ELF-1 (cell line): ENCODE data around the gene AKAP8L.
"Not testable (repeated sequence)": the region's sequence is repeated elsewhere in the genome, so short reads cannot be mapped to it uniquely, and the experiment has no call there.

Experiments used
- DNase-seq: peaks from one replicate; pipeline ENCODE4 v3.0.0-alpha.2; 2016; ENCODE audit warnings: low read depth, low spot score

The AKAP8L gene

DNA sequence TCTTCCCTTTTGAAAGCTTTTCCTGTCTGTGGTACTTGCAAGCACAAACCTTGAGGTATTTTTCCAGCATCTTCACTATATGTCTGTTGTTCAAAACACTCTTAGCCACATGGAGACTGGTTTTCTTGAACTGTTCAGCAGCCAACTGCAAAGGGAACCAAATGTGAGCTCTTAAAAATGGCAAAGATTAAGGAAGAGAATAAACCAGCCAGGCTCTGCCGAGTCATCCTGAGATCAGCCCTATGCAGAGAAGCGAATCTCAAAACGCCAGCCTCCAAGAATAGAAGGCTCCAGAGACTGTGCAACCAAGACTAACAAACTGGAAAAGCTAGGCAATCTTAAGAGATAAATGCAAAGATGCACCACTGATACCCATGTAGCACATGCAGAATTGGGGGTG lies 59.9 kb downstream of the AKAP8L start:
- DNase-seq = no peak

DNA sequence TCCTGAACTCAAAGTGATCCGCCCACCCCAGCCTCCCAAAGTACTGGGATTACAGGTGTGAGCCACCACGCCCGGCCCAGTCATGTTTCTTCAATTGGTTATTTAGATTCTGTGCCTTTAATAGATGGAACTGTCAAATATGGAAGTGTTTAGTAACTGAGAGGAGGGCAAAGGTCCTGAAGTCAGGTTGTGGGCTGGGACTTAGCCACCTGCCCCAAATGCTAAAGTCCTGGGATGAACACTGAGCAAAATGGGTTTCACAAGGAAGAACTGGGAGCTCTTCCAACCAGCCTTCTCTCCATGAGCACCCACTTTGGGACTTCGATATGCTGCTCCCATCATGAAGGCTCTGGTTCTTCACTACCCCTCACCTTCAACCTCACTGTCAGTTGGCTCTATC lies 60.9 kb downstream of the AKAP8L start:
- DNase-seq = no peak

DNA sequence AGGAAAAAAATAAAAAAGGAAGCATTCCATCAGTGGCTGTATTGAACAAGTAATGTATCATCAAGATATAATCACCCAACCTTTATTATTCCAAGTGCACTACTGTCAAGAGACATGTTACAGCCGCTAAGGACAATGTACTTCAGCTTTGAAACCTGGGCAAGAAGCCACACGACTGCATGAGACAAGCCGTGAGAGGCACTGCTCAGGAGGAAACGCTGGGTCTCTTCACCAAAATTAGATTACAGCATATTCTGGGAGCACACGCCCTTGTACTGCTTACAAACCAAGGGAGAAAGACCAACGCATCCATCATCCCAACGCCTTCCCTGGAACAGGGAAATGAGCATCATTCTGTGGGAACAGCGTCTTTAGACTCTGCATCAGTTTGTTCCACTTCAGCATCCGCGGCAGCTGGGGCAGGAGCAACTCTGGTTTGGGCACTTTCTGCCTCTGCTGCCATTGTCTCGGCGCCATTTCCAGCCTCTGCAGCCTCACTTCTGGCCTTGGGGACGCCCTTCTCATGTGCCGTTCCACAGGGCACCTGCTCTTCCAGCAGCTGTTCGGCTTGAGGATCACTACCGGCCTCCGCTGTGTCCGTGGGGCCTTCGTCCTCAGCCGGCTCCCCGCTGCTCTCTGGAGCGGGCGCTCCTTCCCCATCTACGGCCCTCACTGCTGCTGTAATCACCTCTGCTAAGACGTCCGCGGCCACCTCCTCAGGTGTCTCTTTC lies 64.1 kb downstream of the AKAP8L start:
- DNase-seq = no peak

DNA sequence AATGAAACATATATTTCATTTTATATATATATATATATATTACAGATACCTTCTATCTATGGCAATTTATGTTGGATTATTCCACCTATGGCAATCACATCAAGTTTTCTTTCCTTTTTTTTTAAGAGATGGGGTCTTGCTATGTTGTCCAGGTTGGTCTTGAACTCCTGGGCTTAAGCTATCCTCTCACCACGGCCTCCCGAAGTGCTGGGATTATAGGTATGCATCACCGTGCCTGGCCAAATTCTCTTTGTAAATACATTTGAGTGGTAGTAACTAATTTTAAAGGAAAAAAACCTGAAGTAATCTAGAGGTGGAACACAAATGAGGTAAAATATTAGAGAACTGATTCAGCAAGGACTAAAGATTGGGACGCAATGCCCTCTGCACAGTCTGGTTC lies 64.9 kb downstream of the AKAP8L start:
- DNase-seq = no peak

DNA sequence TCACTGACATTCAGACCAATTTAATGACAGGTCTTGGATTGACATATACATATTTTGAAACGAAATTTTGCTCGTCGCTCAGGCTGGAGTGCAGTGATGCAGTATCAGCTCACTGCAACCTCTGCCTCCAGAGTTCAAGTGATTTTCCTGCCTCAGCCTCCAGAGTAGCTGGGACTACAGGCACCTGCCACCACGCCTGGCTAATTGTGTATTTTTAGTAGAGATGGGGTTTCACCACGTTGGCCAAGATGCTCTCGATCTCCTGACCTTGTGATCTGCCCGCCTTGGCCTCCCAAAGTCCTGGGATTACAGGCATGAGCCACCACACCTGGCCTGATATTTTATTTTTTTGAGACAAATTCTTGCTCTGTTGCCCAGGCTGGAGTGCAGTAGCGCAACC lies 66.3 kb downstream of the AKAP8L start:
- DNase-seq = not testable (repeated sequence)

DNA sequence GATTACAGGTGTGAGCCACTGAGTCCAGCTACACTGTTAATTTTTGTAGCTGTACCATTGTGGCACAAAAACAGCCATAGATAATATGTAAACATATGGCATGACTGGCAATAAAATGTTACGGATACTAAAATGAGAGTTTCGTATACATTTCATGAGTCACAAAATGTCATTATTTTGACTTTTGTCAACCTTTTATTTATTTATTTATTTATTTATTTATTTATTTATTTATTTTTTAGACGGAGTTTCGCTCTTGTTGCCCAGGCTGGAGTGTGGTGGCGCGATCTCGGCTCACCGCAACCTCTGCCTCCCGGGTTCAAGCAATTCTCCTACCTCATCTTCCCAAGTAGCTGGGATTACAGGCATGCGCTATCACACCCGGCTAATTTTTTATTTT lies 77.5 kb downstream of the AKAP8L start:
- not testable (repeated sequence) for DNase-seq

DNA sequence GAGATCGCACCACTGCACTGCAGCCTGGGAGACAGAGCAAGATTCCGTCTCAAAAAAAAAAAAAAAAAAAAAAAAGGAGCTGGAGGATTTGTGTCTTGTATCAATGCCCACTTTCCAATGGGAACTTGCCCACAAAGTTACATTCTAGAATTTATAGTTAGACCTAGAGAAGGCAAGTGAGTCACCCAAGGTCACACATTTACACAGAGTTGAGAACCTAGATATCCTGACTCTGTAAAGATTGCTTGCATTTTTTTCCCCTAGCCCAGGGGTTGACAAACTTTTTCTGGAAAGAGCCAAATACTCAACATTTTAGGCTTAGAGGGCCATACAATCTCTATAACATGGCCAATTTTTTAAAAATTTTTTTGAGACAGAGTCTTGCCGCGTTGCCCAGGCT lies 78.7 kb downstream of the AKAP8L start:
- no peak for DNase-seq

DNA sequence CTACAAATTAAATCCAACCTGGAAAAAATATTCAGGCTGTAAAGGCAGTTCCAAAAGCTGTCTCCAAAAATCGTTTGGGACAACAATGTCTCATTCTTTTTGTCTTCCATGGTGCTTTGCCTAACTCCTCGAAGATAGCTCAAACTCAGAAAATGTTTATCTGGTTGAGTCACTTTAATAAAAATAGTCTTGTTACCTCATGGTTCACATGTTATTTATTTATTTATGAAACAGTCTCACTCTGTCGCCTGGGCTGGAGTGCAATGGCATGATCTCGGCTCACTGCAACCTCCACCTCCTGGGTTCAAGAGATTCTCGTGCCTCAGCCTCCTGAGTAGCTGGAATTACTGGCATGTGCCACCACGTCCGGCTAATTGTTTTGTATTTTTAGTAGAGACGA lies 81.6 kb downstream of the AKAP8L start:
- DNase-seq = no peak

DNA sequence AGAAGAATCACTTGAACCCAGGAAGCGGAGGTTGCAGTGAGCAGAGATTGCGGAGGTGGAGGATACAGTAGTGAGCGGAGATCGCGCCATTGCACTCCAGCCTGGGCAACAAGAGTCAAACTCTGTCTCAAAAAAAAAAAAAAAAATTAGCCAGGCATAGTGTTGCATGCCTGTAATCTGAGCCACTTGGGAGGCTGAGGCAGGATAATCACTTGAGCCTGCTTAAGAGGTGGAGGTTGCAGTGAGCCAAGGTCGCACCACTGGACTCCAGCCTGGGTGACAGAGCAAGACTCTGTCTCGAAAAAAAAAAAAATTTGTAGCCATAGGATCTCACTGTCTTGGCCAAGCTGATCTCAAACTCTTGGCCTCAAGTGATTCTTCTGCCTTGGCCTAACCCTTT lies 82.8 kb downstream of the AKAP8L start:
- DNase-seq = not testable (repeated sequence)

DNA sequence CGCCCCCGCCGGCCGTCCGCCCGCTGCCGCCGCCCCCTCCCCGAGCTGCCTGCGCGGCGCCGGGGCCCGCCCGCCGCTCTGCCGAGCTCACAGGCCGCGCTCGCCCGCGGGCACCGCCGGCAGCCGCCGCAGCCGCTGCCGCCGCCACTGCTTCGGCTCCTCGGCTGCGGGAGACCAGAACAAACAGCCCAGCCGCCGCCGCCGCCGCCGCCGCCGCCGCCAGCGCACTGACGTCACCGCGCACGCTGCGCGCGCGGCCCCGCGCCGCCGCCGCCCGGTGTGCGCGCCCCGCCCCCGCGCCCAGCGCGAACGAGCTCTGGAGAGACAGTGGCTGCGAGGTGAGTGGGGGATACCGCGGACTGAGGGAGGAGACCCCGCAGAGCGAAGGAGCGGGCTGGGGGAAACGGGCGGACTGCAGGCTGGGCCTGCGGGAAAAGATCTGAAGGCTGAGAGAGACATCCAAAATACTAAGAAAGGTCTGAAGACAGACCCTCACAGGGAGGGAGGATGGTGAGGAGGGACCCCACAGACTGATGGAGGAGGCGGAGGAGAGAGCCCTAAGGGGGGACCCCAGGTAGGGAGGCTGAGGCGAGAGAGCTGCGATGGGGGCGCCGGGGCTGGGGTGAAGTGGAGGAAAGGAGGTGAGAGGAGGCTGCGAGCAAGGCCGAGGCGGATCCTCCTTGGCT lies 86.3 kb downstream of the AKAP8L start, which contains the start of gene BRD4:
Gene BRD4, minus strand, starts transcription at position 229 of the 686 bp plus-strand sequence. CDS start 59,440 bp downstream, outside the sequence.
- peak; percentile 38 for DNase-seq

DNA sequence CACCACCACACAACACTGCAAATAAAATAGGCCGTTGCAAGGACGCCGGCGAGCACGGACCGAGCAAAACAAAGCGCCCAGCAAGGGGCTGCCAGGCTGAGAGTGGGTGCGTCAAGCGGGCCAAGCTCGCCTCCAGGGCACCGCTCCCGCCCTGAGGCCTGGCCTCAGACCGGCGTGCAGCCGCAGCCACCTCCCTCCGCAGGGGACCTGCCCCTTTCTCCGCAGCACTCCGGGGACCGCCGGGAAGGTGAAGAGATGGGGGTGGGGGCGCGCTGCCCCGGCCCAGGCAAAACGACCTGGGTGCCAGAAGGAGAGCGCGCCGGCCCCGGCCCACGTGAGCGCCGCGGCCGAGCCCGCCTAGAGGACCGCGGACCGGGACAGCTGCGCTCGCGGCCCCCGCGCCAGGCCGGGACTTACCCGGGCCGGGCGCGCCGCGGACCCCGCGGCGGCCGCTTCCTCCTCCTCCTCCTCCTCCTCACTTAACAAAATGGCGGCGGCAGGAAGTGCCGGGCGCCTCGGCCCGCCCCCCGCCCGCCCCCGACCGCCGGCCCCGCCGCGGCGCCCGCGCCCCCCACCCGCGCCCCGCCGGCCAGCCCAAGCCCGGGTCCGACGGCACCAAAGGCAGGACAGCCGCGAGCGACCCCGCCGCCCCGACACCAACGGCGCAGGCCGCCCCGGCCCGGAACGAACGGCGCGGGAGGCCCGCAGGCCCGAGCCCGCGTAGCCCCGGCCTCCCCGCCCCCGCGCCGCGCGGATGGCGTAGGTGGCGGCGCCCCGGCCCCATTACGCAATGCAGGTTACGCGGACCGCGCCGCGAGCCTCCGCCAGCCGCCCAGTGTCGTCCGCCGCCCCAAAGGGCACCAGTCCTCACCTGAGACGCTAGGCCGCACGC lies 87.1 kb downstream of the AKAP8L start:
- no peak for DNase-seq

DNA sequence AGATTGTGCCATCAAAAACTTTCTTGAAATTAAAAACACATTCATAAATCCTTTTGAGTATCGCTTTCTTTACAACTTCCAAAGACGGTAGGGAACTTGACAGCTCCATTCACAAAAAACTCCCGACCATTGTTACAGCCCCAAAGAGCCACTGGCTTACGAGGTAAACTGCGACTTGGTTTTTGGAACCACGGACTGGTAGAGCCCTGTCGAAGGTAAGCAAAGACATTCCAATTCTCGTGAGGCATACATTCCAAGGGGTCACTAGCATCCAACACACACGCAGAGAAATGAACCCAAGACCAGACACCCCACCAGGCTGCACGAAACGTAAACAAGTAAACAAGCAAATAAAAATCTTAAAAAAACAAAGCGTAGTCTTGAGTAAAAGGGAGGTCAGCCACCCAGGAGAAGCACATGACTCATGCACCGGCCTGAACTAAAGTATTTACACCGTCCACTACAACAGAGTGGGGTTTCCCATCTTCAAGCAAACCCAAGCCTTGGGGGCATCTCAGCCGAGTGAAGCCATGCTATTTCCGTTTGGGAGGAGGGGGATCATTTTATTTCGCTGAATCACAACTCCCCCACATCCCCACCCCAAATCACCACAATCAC lies 87.9 kb downstream of the AKAP8L start:
- peak; percentile 69 for DNase-seq
